ENCODE data around the gene VSTM4.

VSTM4 gene, protein sequence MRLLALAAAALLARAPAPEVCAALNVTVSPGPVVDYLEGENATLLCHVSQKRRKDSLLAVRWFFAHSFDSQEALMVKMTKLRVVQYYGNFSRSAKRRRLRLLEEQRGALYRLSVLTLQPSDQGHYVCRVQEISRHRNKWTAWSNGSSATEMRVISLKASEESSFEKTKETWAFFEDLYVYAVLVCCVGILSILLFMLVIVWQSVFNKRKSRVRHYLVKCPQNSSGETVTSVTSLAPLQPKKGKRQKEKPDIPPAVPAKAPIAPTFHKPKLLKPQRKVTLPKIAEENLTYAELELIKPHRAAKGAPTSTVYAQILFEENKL

GRCh38 chr10:49115015-49115795 lies at the start of gene VSTM4:
Gene VSTM4, minus strand, starts transcription at chr10:49115522. Its CDS starts 37 bp downstream, at chr10:49115485.
- no peak for DNase-seq (ENCODE audit: low read depth)

GRCh38 chr10:49164559-49165188 lies 49.4 kb upstream of the VSTM4 start:
- no peak for DNase-seq (ENCODE audit: low read depth)

GRCh38 chr10:49163741-49164140 lies 48.4 kb upstream of the VSTM4 start:
- DNase-seq (ENCODE audit: low read depth) = peak; percentile 33

DNA sequence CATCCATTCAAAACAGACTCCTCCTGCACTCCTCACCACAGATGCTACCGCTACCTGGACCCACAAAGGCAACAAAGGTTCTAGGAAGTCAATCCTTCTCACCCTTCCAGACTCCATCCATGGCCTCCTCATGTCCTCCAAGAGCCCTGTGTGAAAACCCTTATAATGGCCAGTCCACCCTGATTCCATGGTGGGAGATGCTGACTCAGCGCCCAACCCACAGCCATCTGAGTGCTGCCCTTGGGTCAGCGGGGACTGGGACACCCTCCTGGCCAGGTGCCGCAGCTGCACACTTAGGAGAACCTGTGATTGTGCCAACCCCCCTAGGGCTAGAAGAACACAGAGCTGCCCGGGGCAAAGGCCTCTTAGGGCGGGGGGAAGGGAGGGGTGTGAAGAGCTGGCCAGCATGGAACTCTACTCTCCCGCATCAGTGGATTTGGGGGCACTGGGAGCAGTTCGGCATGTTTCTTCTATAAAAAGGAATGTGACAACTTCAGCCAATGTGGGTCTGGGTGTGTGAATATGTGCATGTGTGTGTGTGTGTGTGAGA lies 47.5 kb upstream of the VSTM4 start:
- DNase-seq (ENCODE audit: low read depth) = no peak

- no peak for DNase-seq (ENCODE audit: low read depth)
These were observed 46.7 kb upstream of the VSTM4 start for GRCh38 chr10:49162063-49162462.

- DNase-seq (ENCODE audit: low read depth) = no peak
These were observed 46.2 kb upstream of the VSTM4 start for GRCh38 chr10:49161411-49161997.

DNA sequence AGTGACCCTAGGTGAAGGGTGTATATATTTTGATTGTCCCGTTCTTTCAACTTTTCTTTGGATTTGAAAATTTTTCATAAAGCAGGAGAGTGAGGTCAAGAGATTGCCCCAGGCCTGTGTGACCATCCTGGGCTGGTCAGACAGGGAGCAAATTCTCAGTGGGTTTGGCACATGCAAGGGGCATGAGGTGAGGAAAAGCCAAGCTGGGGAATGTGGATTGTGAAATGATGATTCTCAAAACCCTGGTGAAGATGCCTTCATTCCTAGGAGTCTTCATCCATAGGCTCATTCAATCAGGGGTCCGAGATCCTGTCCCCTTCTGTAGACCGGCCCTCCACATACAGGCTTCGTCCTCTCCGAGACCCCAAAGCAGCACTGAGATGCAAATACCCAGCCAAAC lies 45.5 kb upstream of the VSTM4 start:
- DNase-seq (ENCODE audit: low read depth) = no peak

- DNase-seq (ENCODE audit: low read depth) = no peak
These were observed 44.8 kb upstream of the VSTM4 start for GRCh38 chr10:49160110-49160509.

DNA sequence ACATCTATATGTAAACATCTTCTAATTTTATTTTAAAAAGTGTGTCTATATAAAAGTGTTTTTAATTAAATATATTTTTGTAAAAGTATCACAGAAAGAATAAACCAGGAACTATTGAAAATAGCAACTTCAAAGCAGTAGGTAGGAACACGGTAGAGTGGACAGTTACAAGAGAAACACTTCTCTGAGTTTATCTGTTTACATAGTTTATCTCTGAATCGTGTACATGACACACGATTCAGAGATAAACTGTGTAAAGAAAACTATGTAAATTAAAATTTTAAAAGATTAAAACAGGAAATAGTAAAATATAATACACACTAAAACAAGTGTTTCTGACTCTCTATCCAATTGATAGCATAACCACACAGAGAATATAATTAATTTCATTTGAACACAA lies 43.6 kb upstream of the VSTM4 start:
- no peak for DNase-seq (ENCODE audit: low read depth)

GRCh38 chr10:49158404-49158803 lies 43.1 kb upstream of the VSTM4 start:
- DNase-seq (ENCODE audit: low read depth) = no peak

GRCh38 chr10:49157229-49157628 lies 41.9 kb upstream of the VSTM4 start:
- no peak for DNase-seq (ENCODE audit: low read depth)

- no peak for DNase-seq (ENCODE audit: low read depth)
These were observed 39.3 kb upstream of the VSTM4 start for GRCh38 chr10:49154641-49155040.

- DNase-seq (ENCODE audit: low read depth) = no peak
These were observed 38.6 kb upstream of the VSTM4 start for GRCh38 chr10:49153971-49154370.

DNA sequence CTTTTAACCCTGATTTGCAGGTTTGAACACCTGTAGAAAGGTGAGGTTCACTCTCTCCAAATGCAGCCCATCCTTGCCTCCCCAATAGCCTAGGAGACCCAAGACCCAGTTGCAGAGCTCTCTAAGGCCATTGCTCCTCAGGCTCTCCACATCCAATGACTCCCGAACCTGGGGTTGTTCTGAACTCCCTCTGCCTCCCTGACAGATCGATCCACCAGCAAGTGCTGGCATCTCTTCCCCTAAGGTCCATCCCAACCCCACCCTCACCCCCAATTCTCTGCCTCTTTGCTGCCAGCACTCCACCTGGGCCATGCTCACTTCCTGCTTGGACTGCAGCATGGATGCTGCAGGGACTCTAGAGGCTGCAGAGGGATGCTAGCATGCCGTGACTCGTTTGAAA lies 37.8 kb upstream of the VSTM4 start:
- DNase-seq (ENCODE audit: low read depth) = no peak

GRCh38 chr10:49152663-49153062 lies 37.3 kb upstream of the VSTM4 start:
- DNase-seq (ENCODE audit: low read depth) = no peak

GRCh38 chr10:49152037-49152436 lies 36.7 kb upstream of the VSTM4 start:
- DNase-seq (ENCODE audit: low read depth) = no peak

DNA sequence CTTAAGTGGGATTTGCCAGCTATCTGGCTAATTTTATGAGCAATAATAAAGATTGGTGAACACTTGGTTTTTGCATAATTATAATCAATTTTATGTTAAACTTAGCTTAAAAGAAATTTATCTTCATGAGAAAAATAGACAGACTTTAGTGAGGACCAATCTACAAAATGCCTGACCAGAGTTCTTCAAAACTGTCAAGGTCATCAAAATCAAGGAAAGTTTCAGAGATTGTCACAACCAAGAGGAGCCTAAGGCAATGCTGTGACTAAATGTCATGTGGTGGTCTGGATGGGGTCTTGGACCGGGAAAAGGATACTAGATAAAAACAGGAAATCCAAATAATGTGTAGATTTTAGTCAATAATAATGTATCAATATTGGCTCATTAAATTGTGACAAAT lies 36.2 kb upstream of the VSTM4 start:
- DNase-seq (ENCODE audit: low read depth) = no peak

DNA sequence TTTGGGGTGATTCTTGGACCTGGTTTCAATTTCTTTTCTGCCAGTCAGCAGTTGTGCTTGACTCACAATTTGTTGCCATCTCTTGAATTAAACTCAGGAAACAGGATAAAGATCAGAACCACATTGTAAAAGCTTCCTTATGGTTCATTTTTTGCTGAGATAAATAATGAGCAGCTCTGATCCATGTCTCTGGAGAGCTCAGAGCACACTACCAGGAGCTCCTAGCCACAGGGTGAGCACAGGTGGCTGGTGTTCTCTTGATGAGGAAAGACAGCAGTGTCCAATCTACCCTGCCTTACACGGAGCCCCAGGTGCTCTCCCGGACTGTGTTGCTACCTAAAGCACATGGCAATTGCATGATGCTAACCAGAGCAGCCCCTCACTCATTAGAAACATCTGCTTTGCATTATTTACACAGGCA lies 35.7 kb upstream of the VSTM4 start:
- DNase-seq (ENCODE audit: low read depth) = no peak

- no peak for DNase-seq (ENCODE audit: low read depth)
These were observed 35.1 kb upstream of the VSTM4 start for GRCh38 chr10:49150426-49150825.

DNA sequence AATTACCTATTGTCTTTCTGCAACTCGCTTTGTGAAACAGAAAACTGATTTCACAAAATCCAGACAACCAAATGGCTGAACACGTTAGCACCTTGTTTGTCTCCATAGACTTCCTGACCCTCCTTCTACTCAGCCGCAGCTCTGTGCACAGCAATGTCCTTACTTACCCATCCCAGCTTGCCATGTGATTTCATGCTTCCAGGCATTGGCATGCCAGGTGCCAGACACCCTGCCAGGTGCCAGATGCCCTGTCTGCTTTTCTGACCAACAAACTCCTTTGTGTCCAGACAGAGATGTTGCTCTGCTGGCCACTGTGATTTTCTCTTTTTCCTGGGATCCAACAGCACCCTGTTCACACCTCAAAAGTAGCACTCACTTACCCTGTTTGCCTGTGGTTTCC lies 34.6 kb upstream of the VSTM4 start:
- DNase-seq (ENCODE audit: low read depth) = no peak

DNA sequence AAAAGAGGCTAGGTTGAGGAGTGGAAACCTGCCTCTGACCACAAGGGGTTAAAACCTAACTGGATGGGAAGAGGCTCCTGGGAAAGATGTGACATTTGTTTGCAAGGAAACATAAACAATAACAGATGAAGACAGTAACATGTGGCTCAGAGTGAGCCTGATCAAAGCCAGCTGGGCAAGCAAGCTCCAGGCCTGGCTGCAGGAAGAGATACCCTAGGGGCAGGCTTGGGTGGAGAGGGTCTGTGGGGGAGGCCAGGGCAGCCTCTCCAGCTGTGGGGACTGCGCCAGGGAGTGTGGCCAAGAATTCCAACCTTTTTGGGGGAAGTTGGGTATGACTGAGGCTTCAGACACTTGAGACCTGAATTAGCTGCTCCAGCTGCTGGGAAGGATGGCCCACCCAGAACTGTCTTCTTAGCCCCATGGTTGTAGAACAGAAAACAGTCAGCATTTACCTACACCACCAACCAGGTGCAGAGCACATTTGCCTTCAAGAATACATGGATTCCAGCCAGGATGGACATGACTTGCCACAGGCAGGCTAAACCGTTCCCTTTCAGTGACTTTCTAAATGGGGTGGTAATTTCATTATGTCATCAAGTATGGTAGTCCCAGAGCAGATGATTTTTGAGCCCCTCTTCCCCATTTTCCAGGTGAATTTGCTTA lies 28.9 kb upstream of the VSTM4 start:
- no peak for DNase-seq (ENCODE audit: low read depth)

DNA sequence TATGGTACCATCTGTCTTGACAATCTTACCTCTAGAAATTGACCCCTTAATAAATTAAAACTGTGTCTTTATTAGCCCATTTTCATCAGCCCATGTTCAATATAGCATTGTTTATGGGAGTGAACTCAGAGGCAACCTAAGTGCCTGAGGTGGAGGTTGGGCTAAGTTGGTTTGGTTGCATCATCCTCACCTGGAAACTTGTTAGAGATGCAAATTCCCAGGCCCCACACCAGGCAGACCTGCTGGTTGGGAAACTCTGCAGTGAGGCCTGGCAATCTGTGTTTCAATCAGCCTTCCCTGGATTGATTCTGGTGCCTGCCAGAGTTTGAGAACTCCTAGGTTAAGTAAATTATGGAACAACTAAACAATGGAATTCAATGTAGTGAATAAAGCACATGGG lies 27.9 kb upstream of the VSTM4 start:
- DNase-seq (ENCODE audit: low read depth) = no peak

Measured in HS-27A (cell line).